ENCODE measurements around the gene DPPA2. TPM values are rescaled to one million over a fixed set of nuclear protein-coding genes. Genes with fewer than 3 reads are reported as not detected.

The DPPA2 gene
- total RNA-seq, 4 donors from 2014 or later = not detected

DNA sequence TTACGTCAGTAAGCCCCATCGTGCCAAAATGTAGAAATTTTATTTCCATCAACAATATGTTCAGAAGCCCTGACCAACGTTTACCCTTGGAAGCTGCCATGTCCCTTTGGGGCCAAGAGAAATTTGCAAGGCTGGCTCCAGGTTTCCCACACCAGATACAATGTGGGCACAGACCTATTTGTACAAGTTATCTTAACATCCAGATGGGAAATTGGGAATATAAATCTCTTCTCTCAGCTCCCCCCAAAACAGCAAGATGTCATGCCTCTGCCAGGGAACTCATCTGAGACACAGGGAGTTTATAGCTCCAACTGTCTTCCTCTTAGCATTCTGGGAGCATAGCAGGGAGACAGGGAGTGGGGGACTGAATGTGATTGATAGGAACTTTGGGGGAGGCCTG, 9.3 kb upstream of the DPPA2 start:
- H3K27me3 ChIP-seq = no peaks in the 10 kb centered on the region
- no peaks in the 10 kb centered on the region for H3K4me1 ChIP-seq
- H3K27ac ChIP-seq = no peak overlapping the region
- H3K36me3 ChIP-seq = no peaks in the 10 kb centered on the region
- intact Hi-C loops (cut with DNase I) = no loop called here
- TF ChIP-seq, protein P1, sequence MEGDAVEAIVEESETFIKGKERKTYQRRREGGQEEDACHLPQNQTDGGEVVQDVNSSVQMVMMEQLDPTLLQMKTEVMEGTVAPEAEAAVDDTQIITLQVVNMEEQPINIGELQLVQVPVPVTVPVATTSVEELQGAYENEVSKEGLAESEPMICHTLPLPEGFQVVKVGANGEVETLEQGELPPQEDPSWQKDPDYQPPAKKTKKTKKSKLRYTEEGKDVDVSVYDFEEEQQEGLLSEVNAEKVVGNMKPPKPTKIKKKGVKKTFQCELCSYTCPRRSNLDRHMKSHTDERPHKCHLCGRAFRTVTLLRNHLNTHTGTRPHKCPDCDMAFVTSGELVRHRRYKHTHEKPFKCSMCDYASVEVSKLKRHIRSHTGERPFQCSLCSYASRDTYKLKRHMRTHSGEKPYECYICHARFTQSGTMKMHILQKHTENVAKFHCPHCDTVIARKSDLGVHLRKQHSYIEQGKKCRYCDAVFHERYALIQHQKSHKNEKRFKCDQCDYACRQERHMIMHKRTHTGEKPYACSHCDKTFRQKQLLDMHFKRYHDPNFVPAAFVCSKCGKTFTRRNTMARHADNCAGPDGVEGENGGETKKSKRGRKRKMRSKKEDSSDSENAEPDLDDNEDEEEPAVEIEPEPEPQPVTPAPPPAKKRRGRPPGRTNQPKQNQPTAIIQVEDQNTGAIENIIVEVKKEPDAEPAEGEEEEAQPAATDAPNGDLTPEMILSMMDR (IDR thresholded peaks at IDR 0.05) = no peak
- no peak for TF ChIP-seq POLR2A (IDR thresholded peaks at IDR 0.05)
- WGBS, 2 donors = 55 to 61% methylated on average over 3 of the region's 3 CpGs
- DNase-seq = no peak
- no peak overlapping the region for H3K4me3 ChIP-seq
- H3K9me3 ChIP-seq = peaks cover 0 to 11% (median 0%) of the 10 kb centered on the region in 3 donors

DNA sequence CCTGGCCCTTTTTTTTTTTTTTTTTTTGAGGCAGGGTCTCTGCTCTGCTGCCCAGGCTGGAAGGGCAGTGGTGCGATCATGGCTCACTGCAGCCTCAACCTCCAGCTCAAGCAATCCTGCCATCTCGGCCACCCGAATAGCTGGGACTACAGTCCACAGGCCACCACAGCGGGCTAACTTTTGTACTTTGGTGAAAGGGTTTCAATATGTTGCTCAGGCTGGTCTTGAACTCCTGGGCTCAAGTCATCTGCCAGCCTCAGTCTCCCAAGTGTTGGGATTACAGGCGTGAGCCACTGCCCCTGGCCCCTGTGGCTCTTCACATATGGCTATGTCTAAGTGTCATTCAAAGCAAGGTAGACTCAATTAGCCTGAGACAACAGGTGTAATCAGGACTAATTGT, 8.8 kb upstream of the DPPA2 start:
- Histone ChIP-seq H3K27me3 (no peaks in the 10 kb centered on the region), H3K36me3 (no peaks in the 10 kb centered on the region), H3K4me3 (no peak overlapping the region), H3K4me1 (no peaks in the 10 kb centered on the region), H3K9me3 (peaks cover 0 to 11% (median 0%) of the 10 kb centered on the region in 3 donors), H3K27ac (no peak overlapping the region)
- 57 to 91% methylated on average over 1 to 4 of the region's 5 CpGs for WGBS, 2 donors
- TF ChIP-seq POLR2A (IDR thresholded peaks at IDR 0.05) = no peak
- TF ChIP-seq, protein P1 (IDR thresholded peaks at IDR 0.05) = no peak
- intact Hi-C loops (cut with DNase I) = no loop called here
- DNase-seq = no peak

DNA sequence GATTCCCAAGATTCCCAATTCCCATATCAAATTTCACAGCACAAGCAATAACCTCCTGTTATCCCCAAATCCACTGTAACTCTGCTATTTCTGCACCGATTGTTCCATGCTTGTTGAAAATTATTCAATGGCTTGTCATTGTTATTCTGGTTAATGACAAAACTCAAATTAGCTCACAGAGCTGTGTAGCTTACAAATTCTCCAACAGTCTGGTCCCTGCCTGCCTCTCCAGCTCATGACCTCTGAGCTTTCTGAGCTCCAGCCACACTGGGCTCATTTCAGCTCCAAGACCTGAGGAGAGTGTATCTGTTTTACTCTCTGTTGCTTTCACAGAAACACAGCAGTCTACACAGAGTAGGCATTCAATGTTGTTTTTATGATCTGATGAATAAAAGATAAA, 3.3 kb downstream of the DPPA2 start:
- intact Hi-C loops (cut with DNase I) = no loop called here
- peaks cover 0 to 9% (median 0%) of the 10 kb centered on the region in 3 donors for H3K9me3 ChIP-seq
- TF ChIP-seq POLR2A (IDR thresholded peaks at IDR 0.05) = no peak
- TF ChIP-seq, protein P1 (IDR thresholded peaks at IDR 0.05) = no peak
- WGBS, 2 donors = 60 to 71% methylated on average over 1 of the region's 1 CpG
- no peak overlapping the region for H3K27ac ChIP-seq
- no peak overlapping the region for H3K4me3 ChIP-seq
- H3K27me3 ChIP-seq = no peaks in the 10 kb centered on the region
- H3K36me3 ChIP-seq = no peaks in the 10 kb centered on the region
- no peaks in the 10 kb centered on the region for H3K4me1 ChIP-seq
- DNase-seq = no peak

DNA sequence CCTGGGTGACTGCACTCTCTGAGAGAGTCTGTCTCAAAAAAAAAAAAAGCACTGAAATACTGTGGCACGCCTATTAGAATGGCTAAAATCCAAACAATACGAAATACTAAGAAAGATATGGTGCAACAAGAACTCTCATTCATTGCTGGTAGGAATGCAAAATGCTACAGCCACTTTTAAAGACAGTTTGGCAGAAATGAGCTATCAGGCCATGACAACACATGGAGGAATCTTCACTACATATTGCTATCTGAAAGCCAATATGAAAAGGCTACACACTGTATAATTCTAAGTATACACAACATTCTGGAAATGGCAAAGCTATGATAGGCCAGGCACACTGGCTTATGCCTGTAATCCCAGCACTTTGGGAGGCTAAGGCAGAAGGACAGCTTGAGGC, 18.8 kb downstream of the DPPA2 start:
- DNase-seq = no peak
- intact Hi-C loops (cut with DNase I) = no loop called here
- H3K4me3 ChIP-seq = no peak overlapping the region
- no peaks in the 10 kb centered on the region for H3K27me3 ChIP-seq
- TF ChIP-seq, protein P1 (IDR thresholded peaks at IDR 0.05) = no peak
- TF ChIP-seq POLR2A (IDR thresholded peaks at IDR 0.05) = no peak
- no peaks in the 10 kb centered on the region for H3K4me1 ChIP-seq
- no peaks in the 10 kb centered on the region for H3K36me3 ChIP-seq
- H3K27ac ChIP-seq = no peak overlapping the region
- 67 to 72% methylated on average over 2 of the region's 2 CpGs for WGBS, 2 donors
- H3K9me3 ChIP-seq = no peaks in the 10 kb centered on the region

DNA sequence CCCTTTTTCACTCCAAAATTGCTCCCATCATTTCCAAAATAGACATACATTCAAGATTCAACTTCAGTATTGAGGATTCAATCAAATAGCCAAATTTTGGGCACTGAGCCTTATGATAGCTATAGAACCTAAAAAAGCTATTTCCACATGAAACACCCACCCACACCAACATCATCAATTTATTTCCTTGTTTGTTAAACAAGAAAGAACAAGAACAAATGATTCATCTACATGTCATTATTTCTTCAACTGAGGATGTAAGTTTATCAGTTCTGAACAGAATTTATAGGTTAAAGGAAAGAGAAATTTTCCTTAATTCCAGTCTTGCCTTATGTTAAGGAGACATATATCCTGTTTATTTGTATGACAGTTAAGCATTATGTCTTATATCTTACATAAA, 32.2 kb downstream of the DPPA2 start:
- Histone ChIP-seq H3K27me3 (no peaks in the 10 kb centered on the region), H3K4me1 (no peaks in the 10 kb centered on the region), H3K27ac (no peak overlapping the region), H3K4me3 (no peak overlapping the region), H3K9me3 (peaks cover 0 to 5% (median 0%) of the 10 kb centered on the region in 3 donors), H3K36me3 (no peaks in the 10 kb centered on the region)
- TF ChIP-seq POLR2A (IDR thresholded peaks at IDR 0.05) = no peak
- TF ChIP-seq, protein P1 (IDR thresholded peaks at IDR 0.05) = no peak
- intact Hi-C loops (cut with DNase I) = no loop called here
- DNase-seq = no peak
